Measurements from ENCODE around the gene BMP10. TPM values are rescaled to one million over a fixed set of nuclear protein-coding genes. Genes with fewer than 3 reads are reported as not detected.

BMP10 gene
- total RNA-seq, 1 donor from 2014 or later = not detected

- no peak overlapping the region for H3K27ac Mint-ChIP-seq (ENCODE audit: unreplicated experiment)
- no peaks in the 10 kb centered on the region for H3K9me3 Mint-ChIP-seq (ENCODE audit: unreplicated experiment)
- no peak overlapping the region for H3K4me3 Mint-ChIP-seq (ENCODE audit: unreplicated experiment)
- DNase-seq = no peak
- H3K4me1 Mint-ChIP-seq (ENCODE audit: low read depth, unreplicated experiment) = no peaks in the 10 kb centered on the region
- H3K36me3 Mint-ChIP-seq (ENCODE audit: unreplicated experiment) = no peaks in the 10 kb centered on the region
- TF ChIP-seq CTCF (IDR thresholded peaks at IDR 0.05; ENCODE audit: partially characterized antibody, unreplicated experiment) = no peak
- no peaks in the 10 kb centered on the region for H3K27me3 Mint-ChIP-seq (ENCODE audit: unreplicated experiment)
Measured at GRCh38 chr2:68838641-68839040, 32.6 kb downstream of the BMP10 start.

GRCh38 chr2:68837861-68838341, 33.3 kb downstream of the BMP10 start:
- no peak for DNase-seq
- no peaks in the 10 kb centered on the region for H3K36me3 Mint-ChIP-seq (ENCODE audit: unreplicated experiment)
- H3K4me3 Mint-ChIP-seq (ENCODE audit: unreplicated experiment) = no peak overlapping the region
- H3K27ac Mint-ChIP-seq (ENCODE audit: unreplicated experiment) = no peak overlapping the region
- no peak for TF ChIP-seq CTCF (IDR thresholded peaks at IDR 0.05; ENCODE audit: partially characterized antibody, unreplicated experiment)
- no peaks in the 10 kb centered on the region for H3K9me3 Mint-ChIP-seq (ENCODE audit: unreplicated experiment)
- H3K4me1 Mint-ChIP-seq (ENCODE audit: low read depth, unreplicated experiment) = no peaks in the 10 kb centered on the region
- no peaks in the 10 kb centered on the region for H3K27me3 Mint-ChIP-seq (ENCODE audit: unreplicated experiment)

- Mint-ChIP-seq H3K9me3 (ENCODE audit: unreplicated experiment) (no peaks in the 10 kb centered on the region), H3K27ac (ENCODE audit: unreplicated experiment) (no peak overlapping the region), H3K36me3 (ENCODE audit: unreplicated experiment) (no peaks in the 10 kb centered on the region), H3K4me3 (ENCODE audit: unreplicated experiment) (no peak overlapping the region), H3K4me1 (ENCODE audit: low read depth, unreplicated experiment) (no peaks in the 10 kb centered on the region), H3K27me3 (ENCODE audit: unreplicated experiment) (no peaks in the 10 kb centered on the region)
- DNase-seq = peak; percentile 67
- peak; percentile 54 for TF ChIP-seq CTCF (IDR thresholded peaks at IDR 0.05; ENCODE audit: partially characterized antibody, unreplicated experiment)
Measured at GRCh38 chr2:68837164-68837860, 33.9 kb downstream of the BMP10 start.

- H3K9me3 Mint-ChIP-seq (ENCODE audit: unreplicated experiment) = no peaks in the 10 kb centered on the region
- no peaks in the 10 kb centered on the region for H3K4me1 Mint-ChIP-seq (ENCODE audit: low read depth, unreplicated experiment)
- H3K27me3 Mint-ChIP-seq (ENCODE audit: unreplicated experiment) = no peaks in the 10 kb centered on the region
- H3K27ac Mint-ChIP-seq (ENCODE audit: unreplicated experiment) = no peak overlapping the region
- no peak for TF ChIP-seq CTCF (IDR thresholded peaks at IDR 0.05; ENCODE audit: partially characterized antibody, unreplicated experiment)
- DNase-seq = no peak
- no peak overlapping the region for H3K4me3 Mint-ChIP-seq (ENCODE audit: unreplicated experiment)
- H3K36me3 Mint-ChIP-seq (ENCODE audit: unreplicated experiment) = no peaks in the 10 kb centered on the region
Measured at GRCh38 chr2:68835621-68836020, 35.6 kb downstream of the BMP10 start.

- no peaks in the 10 kb centered on the region for H3K36me3 Mint-ChIP-seq (ENCODE audit: unreplicated experiment)
- TF ChIP-seq CTCF (IDR thresholded peaks at IDR 0.05; ENCODE audit: partially characterized antibody, unreplicated experiment) = no peak
- no peaks in the 10 kb centered on the region for H3K27me3 Mint-ChIP-seq (ENCODE audit: unreplicated experiment)
- H3K27ac Mint-ChIP-seq (ENCODE audit: unreplicated experiment) = no peak overlapping the region
- no peaks in the 10 kb centered on the region for H3K4me1 Mint-ChIP-seq (ENCODE audit: low read depth, unreplicated experiment)
- no peak overlapping the region for H3K4me3 Mint-ChIP-seq (ENCODE audit: unreplicated experiment)
- H3K9me3 Mint-ChIP-seq (ENCODE audit: unreplicated experiment) = no peaks in the 10 kb centered on the region
- no peak for DNase-seq
Measured at GRCh38 chr2:68834737-68835376, 36.3 kb downstream of the BMP10 start.

All from glutamatergic neuron (in vitro differentiated cells).